Ishikawa (cell line): ENCODE measurements around the gene LLGL1.

ENCODE experiments used
- CEBPB ChIP-seq: IDR thresholded peaks from 2 replicates; pipeline ENCODE4 v1.6.1; 2012
- CREB1 ChIP-seq: IDR thresholded peaks from 2 replicates; pipeline ENCODE4 v1.6.1; 2012; ENCODE audit warnings: low read depth
- EGR1 ChIP-seq: IDR thresholded peaks from 2 replicates; pipeline ENCODE4 v1.6.1; 2012
- EP300 ChIP-seq: IDR thresholded peaks from 2 replicates; pipeline ENCODE4 v1.6.1; 2012; ENCODE audit warnings: borderline replicate concordance
- FOXM1 ChIP-seq: IDR thresholded peaks from 2 replicates; pipeline ENCODE4 v1.6.1; 2012; ENCODE audit warnings: low read depth, borderline replicate concordance
- MAX ChIP-seq: IDR thresholded peaks from 2 replicates; pipeline ENCODE4 v1.6.1; 2012
- NFIC ChIP-seq: IDR thresholded peaks from 2 replicates; pipeline ENCODE4 v1.6.1; 2012
- RAD21 ChIP-seq: IDR thresholded peaks from 2 replicates; pipeline ENCODE4 v1.6.1; 2012; ENCODE audit warnings: low read depth
- REST ChIP-seq: IDR thresholded peaks from 2 replicates; pipeline ENCODE4 v1.6.1; 2012; ENCODE audit warnings: low read depth, mild to moderate bottlenecking
- TAF1 ChIP-seq: IDR thresholded peaks from 2 replicates; pipeline ENCODE4 v1.6.1; 2012; ENCODE audit warnings: low read depth, mild to moderate bottlenecking
- TCF12 ChIP-seq: IDR thresholded peaks from 2 replicates; pipeline ENCODE4 v1.6.1; 2012; ENCODE audit warnings: low read depth
- TEAD4 ChIP-seq: IDR thresholded peaks from 2 replicates; pipeline ENCODE4 v1.6.1; 2012
- YY1 ChIP-seq: IDR thresholded peaks from 2 replicates; pipeline ENCODE4 v1.6.1; 2012; ENCODE audit warnings: low read depth
- ZBTB7A ChIP-seq: IDR thresholded peaks from 2 replicates; pipeline ENCODE4 v1.6.1; 2012; ENCODE audit warnings: low read depth
- TF ChIP-seq, protein P1 (sequence below): IDR thresholded peaks from 2 replicates; pipeline ENCODE4 v1.6.1; 2012

LLGL1 gene

DNA sequence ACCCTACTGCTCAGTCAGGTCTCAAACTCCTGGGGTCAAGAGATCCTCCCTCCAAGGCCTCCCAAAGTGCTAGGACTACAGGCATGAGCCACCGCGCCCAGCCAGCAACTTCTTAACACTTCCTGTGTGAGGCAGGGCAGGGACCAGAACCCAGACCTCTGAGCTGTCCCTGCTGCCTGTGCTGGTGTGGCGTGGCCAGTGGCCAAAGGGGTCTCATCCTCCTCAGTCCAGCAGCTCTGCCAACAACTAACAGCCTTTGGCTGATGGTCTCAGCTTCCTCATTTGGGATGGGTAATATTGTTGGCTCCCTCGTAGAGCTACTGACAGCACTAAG, 1.4 kb upstream of the LLGL1 start:
- TF ChIP-seq FOXM1 (no peak), CEBPB (no peak), ZBTB7A (no peak), TAF1 (no peak), EGR1 (no peak), CREB1 (no peak), YY1 (no peak), TEAD4 (no peak), TCF12 (no peak), RAD21 (no peak), NFIC (no peak), MAX (no peak)
- TF ChIP-seq, protein P1, sequence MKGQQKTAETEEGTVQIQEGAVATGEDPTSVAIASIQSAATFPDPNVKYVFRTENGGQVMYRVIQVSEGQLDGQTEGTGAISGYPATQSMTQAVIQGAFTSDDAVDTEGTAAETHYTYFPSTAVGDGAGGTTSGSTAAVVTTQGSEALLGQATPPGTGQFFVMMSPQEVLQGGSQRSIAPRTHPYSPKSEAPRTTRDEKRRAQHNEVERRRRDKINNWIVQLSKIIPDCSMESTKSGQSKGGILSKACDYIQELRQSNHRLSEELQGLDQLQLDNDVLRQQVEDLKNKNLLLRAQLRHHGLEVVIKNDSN = no peak

GRCh38 chr17:18224387-18225120, 881 bp upstream of the LLGL1 start:
- TF ChIP-seq CEBPB = no peak
- TF ChIP-seq EGR1 = no peak
- no peak for TF ChIP-seq TCF12
- TF ChIP-seq FOXM1 = no peak
- no peak for TF ChIP-seq YY1

DNA sequence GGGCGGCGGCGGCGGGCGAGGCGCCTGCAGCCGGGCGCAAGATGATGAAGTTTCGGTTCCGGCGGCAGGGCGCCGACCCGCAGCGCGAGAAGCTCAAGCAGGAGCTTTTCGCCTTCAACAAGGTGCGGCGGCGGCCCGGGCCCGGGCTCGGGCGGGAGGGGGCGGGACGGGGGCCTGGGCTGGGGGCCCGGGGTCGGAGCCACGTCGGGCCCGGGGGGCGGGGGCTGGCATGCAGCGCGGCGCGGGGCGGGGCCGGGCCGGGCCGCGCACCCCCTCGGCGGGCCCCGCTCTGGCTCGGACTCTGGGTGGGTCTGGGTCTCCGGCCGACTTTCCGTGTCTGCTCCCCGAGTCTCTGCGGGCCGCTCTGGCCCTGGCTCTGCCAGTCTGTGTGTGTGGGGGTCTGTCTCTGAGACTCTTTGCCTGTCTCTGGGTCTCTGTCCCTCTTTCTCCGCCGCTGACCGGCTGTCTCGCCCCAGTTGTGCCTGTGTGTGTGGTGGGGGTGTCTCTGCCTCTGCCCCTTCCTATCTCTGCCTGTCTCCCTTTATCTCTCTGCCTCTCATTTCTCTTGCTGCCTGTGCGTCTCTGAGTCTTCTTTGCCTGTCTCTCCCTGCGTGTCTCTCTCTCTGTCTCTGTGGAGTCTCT, 328 bp downstream of the LLGL1 start:
- TF ChIP-seq RAD21 (no peak), TAF1 (peak; percentile 35; the same call in 1 of the 2 replicates)

- TF ChIP-seq CREB1 = no peak
- TF ChIP-seq TAF1 = no peak
Observed at GRCh38 chr17:18226284-18226945, 980 bp downstream of the LLGL1 start.

- no peak for TF ChIP-seq REST
- TF ChIP-seq, protein P1 = no peak
- no peak for TF ChIP-seq TCF12
- no peak for TF ChIP-seq TAF1
- TF ChIP-seq EGR1 = no peak
- no peak for TF ChIP-seq NFIC
- TF ChIP-seq RAD21 = no peak
- TF ChIP-seq EP300 = no peak
- TF ChIP-seq FOXM1 = no peak
- no peak for TF ChIP-seq YY1
- no peak for TF ChIP-seq CREB1
- TF ChIP-seq ZBTB7A = no peak
- no peak for TF ChIP-seq MAX
- TF ChIP-seq TEAD4 = no peak
- TF ChIP-seq CEBPB = no peak
Observed at GRCh38 chr17:18227635-18228034, 2.2 kb downstream of the LLGL1 start.

DNA sequence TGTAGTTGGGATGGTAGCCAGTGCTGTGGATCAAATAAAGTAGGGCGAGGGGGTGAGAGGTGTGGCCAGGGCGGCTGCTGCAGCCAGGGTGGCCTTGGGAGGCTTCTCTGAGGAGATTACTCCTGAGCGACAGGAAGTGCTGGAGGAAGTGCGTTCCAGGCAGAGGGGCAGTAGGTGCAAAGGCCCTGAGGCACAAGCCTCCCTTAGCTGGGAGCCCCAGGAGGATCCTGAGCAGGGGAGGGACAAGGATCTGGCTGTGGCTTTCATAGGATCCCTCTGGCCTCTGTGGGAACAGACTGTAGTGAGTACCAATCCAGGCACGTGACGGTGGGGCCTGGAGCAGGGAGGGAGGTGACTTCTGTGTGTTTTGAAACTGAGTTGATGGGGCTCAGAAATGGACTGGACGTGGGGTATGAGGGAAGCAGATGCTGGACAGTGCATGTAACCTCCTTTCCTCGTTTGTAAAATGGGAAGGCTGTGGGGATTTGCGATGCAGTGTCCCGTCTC, 2.8 kb downstream of the LLGL1 start:
- TF ChIP-seq CEBPB = no peak
- TF ChIP-seq CREB1 = no peak
- TF ChIP-seq YY1 = no peak
- TF ChIP-seq MAX = no peak
- TF ChIP-seq EGR1 = no peak
- no peak for TF ChIP-seq TEAD4
- TF ChIP-seq TAF1 = no peak
- TF ChIP-seq EP300 = no peak
- TF ChIP-seq ZBTB7A = no peak
- TF ChIP-seq RAD21 = no peak

- no peak for TF ChIP-seq TEAD4
- TF ChIP-seq CEBPB = no peak
Observed at GRCh38 chr17:18229254-18229653, 3.8 kb downstream of the LLGL1 start.

- TF ChIP-seq EP300 (no peak), MAX (no peak), TCF12 (no peak), ZBTB7A (no peak), FOXM1 (no peak), YY1 (no peak), EGR1 (no peak), CREB1 (no peak), NFIC (no peak), CEBPB (no peak), TEAD4 (no peak), TAF1 (no peak)
- TF ChIP-seq, protein P1 = no peak
Observed at GRCh38 chr17:18229771-18230170, 4.3 kb downstream of the LLGL1 start.
